GM12875 (cell line): Measurements from ENCODE around the gene KCTD17.
A peak's percentile ranks its signal among the peaks of the same experiment; 100 is the strongest.

Source experiments
- H3K4me3 ChIP-seq: one replicate; pipeline ENCODE4 v1.5.1; 2011; ENCODE audit warnings: low read depth, low read length, control low read depth
- CTCF ChIP-seq: IDR thresholded peaks from 2 replicates; pipeline ENCODE4 v1.5.1; 2011; ENCODE audit warnings: low read depth, mild to moderate bottlenecking, control low read depth, inconsistent platforms, low read length, moderate library complexity, borderline replicate concordance; ENCODE audit not compliant: insufficient read depth

The KCTD17 gene

GRCh38 chr22:37049224-37049623 lies 2.3 kb upstream of the KCTD17 start:
- H3K4me3 ChIP-seq = no peak overlapping the region
- TF ChIP-seq CTCF = no peak

- H3K4me3 ChIP-seq = no peak overlapping the region
- TF ChIP-seq CTCF = no peak
Measured at GRCh38 chr22:37050913-37051312, 629 bp upstream of the KCTD17 start.

GRCh38 chr22:37052386-37053309 lies 1.1 kb downstream of the KCTD17 start:
- no peak for TF ChIP-seq CTCF
- peak overlapping the region; percentile 55 for H3K4me3 ChIP-seq

GRCh38 chr22:37053310-37054055 lies 1.9 kb downstream of the KCTD17 start:
- no peak for TF ChIP-seq CTCF
- no peak overlapping the region for H3K4me3 ChIP-seq

- no peak overlapping the region for H3K4me3 ChIP-seq
- TF ChIP-seq CTCF = no peak
Measured at GRCh38 chr22:37054056-37054395, 2.5 kb downstream of the KCTD17 start.

GRCh38 chr22:37054600-37055365 lies 3.2 kb downstream of the KCTD17 start:
- no peak overlapping the region for H3K4me3 ChIP-seq
- TF ChIP-seq CTCF = no peak

GRCh38 chr22:37056246-37056645 lies 4.7 kb downstream of the KCTD17 start:
- no peak overlapping the region for H3K4me3 ChIP-seq
- no peak for TF ChIP-seq CTCF
